Calu3 (cell line): ENCODE measurements around the gene SCYL2. TPM values are rescaled to one million over a fixed set of nuclear protein-coding genes. Genes with fewer than 3 reads are reported as not detected.
"Not testable (repeated sequence)": the region's sequence is repeated elsewhere in the genome, so short reads cannot be mapped to it uniquely, and the experiment has no call there.

Experiments
- BruUV-seq: library from RNA; stranded (reverse); fragments of 400-500 nt; replicated peaks from 2 replicates; lab custom pipeline; 2021; lab: Mats Ljungman, UMichigan
- CTCF ChIA-PET: fragments of 300-600 bp; sonication (Branson Sonifier 250); formaldehyde crosslinking; loops from one replicate; lab custom pipeline; 2022; ENCODE audit warnings: antibody characterized with exemption; lab: Charles Lee
- DNase-seq: peaks from one replicate; pipeline ENCODE4 v3.0.0; 2022
- H3K27ac Mint-ChIP-seq: one replicate; pipeline ENCODE4 v1.8.0; 2022; ENCODE audit warnings: mixed read lengths; ENCODE audit not compliant: unreplicated experiment
- H3K27me3 Mint-ChIP-seq: one replicate; pipeline ENCODE4 v1.8.0; 2022; ENCODE audit warnings: mixed read lengths; ENCODE audit not compliant: unreplicated experiment
- H3K36me3 Mint-ChIP-seq: one replicate; pipeline ENCODE4 v1.8.0; 2022; ENCODE audit warnings: mild to moderate bottlenecking, moderate library complexity, mixed read lengths; ENCODE audit not compliant: insufficient read depth, unreplicated experiment
- H3K4me1 Mint-ChIP-seq: one replicate; pipeline ENCODE4 v1.8.0; 2022; ENCODE audit warnings: mild to moderate bottlenecking, low read depth, mixed read lengths; ENCODE audit not compliant: unreplicated experiment
- H3K4me3 Mint-ChIP-seq: one replicate; pipeline ENCODE4 v1.8.0; 2022; ENCODE audit warnings: mild to moderate bottlenecking, low read depth, moderate library complexity, mixed read lengths; ENCODE audit not compliant: unreplicated experiment
- H3K9me3 Mint-ChIP-seq: one replicate; pipeline ENCODE4 v1.8.0; 2022; ENCODE audit warnings: low read depth, mixed read lengths; ENCODE audit not compliant: unreplicated experiment
- CTCF ChIP-seq: fragments of 200-600 bp; IDR thresholded peaks from one replicate; pipeline ENCODE4 v1.8.0; 2022; ENCODE audit warnings: antibody characterized with exemption; ENCODE audit not compliant: unreplicated experiment
- intact Hi-C: fragments of 100-400 bp; cut with micrococcal nuclease; formaldehyde crosslinking; loops from one replicate; pipeline ENCODE4 v1.10.0; 2022; ENCODE audit not compliant: unreplicated experiment
- total RNA-seq: library from RNA; stranded (reverse); gene quantifications from 2 replicates; pipeline ENCODE4 v1.2.3, GENCODE V29; 2022

The SCYL2 gene
- total RNA-seq, 1 experiment from 2014 or later = 59.9 TPM

GRCh38 chr12:100289038-100289437 is 22.1 kb downstream of the SCYL2 start:
- H3K4me3 Mint-ChIP-seq = no peak overlapping the region
- no peaks in the 10 kb centered on the region for H3K9me3 Mint-ChIP-seq
- H3K36me3 Mint-ChIP-seq = no peaks in the 10 kb centered on the region
- no peak for TF ChIP-seq CTCF
- H3K4me1 Mint-ChIP-seq = no peaks in the 10 kb centered on the region
- BruUV-seq = no TSS peak
- CTCF ChIA-PET = no interaction called here
- no peak overlapping the region for H3K27ac Mint-ChIP-seq
- intact Hi-C loops = no loop called here
- no peak for DNase-seq
- no peaks in the 10 kb centered on the region for H3K27me3 Mint-ChIP-seq

- Mint-ChIP-seq H3K4me3 (no peak overlapping the region), H3K27me3 (no peaks in the 10 kb centered on the region), H3K4me1 (no peaks in the 10 kb centered on the region), H3K9me3 (no peaks in the 10 kb centered on the region), H3K36me3 (no peaks in the 10 kb centered on the region), H3K27ac (no peak overlapping the region)
- intact Hi-C loops = no loop called here
- CTCF ChIA-PET = no interaction called here
- TF ChIP-seq CTCF = no peak
- no peak for DNase-seq
- BruUV-seq = no TSS peak
Observed at GRCh38 chr12:100290016-100290415, 23.0 kb downstream of the SCYL2 start.

- Mint-ChIP-seq H3K27ac (no peak overlapping the region), H3K9me3 (no peaks in the 10 kb centered on the region), H3K36me3 (no peaks in the 10 kb centered on the region), H3K27me3 (no peaks in the 10 kb centered on the region), H3K4me1 (no peaks in the 10 kb centered on the region), H3K4me3 (no peak overlapping the region)
- DNase-seq = no peak
- TF ChIP-seq CTCF = no peak
- CTCF ChIA-PET = no interaction called here
- BruUV-seq = no TSS peak
- intact Hi-C loops = no loop called here
Observed at GRCh38 chr12:100293017-100293416, 26.0 kb downstream of the SCYL2 start.

- CTCF ChIA-PET, H3K27me3 Mint-ChIP-seq, H3K27ac Mint-ChIP-seq, DNase-seq, intact Hi-C loops, H3K36me3 Mint-ChIP-seq, H3K9me3 Mint-ChIP-seq, H3K4me3 Mint-ChIP-seq, BruUV-seq, H3K4me1 Mint-ChIP-seq: not testable (repeated sequence)
Observed at GRCh38 chr12:100294366-100294765, 27.4 kb downstream of the SCYL2 start.

GRCh38 chr12:100295764-100296555 is 29.0 kb downstream of the SCYL2 start:
- Mint-ChIP-seq H3K36me3 (peaks cover under 1% of the 10 kb centered on the region), H3K9me3 (peaks cover 4% of the 10 kb centered on the region), H3K4me3 (no peak overlapping the region), H3K27ac (no peak overlapping the region), H3K4me1 (no peaks in the 10 kb centered on the region), H3K27me3 (no peaks in the 10 kb centered on the region)
- TF ChIP-seq CTCF = no peak
- CTCF ChIA-PET = interaction anchor here (0.7 kb wide), 1 partner anchor 36 kb away, joined by 3 read pairs; no protein-coding TSS in a partner anchor
- intact Hi-C loops = no loop called here
- DNase-seq = no peak
- BruUV-seq = no TSS peak
